GM12878 (cell line): Measurements from ENCODE around the gene PGA4. TPM values are rescaled to one million over a fixed set of nuclear protein-coding genes. Genes with fewer than 3 reads are reported as not detected.

Experiments used
- ATAC-seq: fragments of 200-7000 bp; cut with Tn5 transposase; 3 replicates; pipeline ENCODE4 v1.9.1; 2020; ENCODE audit warnings: mild to moderate bottlenecking, moderate library complexity
- BruUV-seq: library from RNA; stranded (reverse); fragments of 400-500 nt; replicated peaks from 2 replicates; lab custom pipeline; 2021; lab: Mats Ljungman, UMichigan
- CTCF ChIA-PET: fragments of 300-600 bp; sonication (Branson Sonifier 250); formaldehyde crosslinking; extraction: SDS; loops from one replicate; lab custom pipeline; 2021; ENCODE audit warnings: inconsistent platforms; lab: Yijun Ruan, JAX
- POLR2A ChIA-PET: fragments of 350-600 bp; formaldehyde crosslinking; extraction: SDS; loops from one replicate; lab custom pipeline; 2021; ENCODE audit warnings: inconsistent platforms; lab: Charles Lee
- RAD21 ChIA-PET: fragments of 300-600 bp; sonication (Branson Sonifier 250); formaldehyde crosslinking; loops from one replicate; lab custom pipeline; 2023; ENCODE audit warnings: antibody characterized with exemption; ENCODE audit not compliant: unreplicated experiment; lab: Charles Lee
- SMC1A ChIA-PET: fragments of 300-600 bp; sonication (Branson Sonifier 250); formaldehyde crosslinking; loops from one replicate; lab custom pipeline; 2023; ENCODE audit not compliant: unreplicated experiment, uncharacterized antibody; lab: Charles Lee
- DNase-seq: peaks from one replicate; pipeline ENCODE4 v3.0.0-alpha.2; 2011; ENCODE audit warnings: low read depth, low spot score
- FAIRE-seq: peaks from 3 replicates; lab custom pipeline; 2011; peaks lifted over from hg19 to GRCh38; lab: Jason Lieb, UNC
- H2AFZ ChIP-seq: 2 replicates; pipeline ENCODE4 v1.6.0; 2011; ENCODE audit warnings: low read depth, low read length, control low read depth; ENCODE audit not compliant: control insufficient read depth
- H3K27ac ChIP-seq: 2 replicates; pipeline ENCODE4 v1.5.1; 2011; ENCODE audit warnings: control low read depth; ENCODE audit not compliant: control insufficient read depth, insufficient read depth
- H3K27me3 ChIP-seq, 2 experiments: replicated peaks in 1 of 2; 2 replicates each; pipeline versions ENCODE4 v1.6.0 to v1.6.1; 2011; ENCODE audit warnings: low read length in 1 of 2; ENCODE audit not compliant: control insufficient read depth in 2 of 2, insufficient read depth in 2 of 2
- H3K36me3 ChIP-seq, 2 experiments: 2 replicates each; pipeline ENCODE4 v1.5.1; 2011; ENCODE audit warnings: low read length in 1 of 2; ENCODE audit not compliant: control insufficient read depth in 2 of 2, insufficient read depth in 2 of 2
- H3K4me1 ChIP-seq: 2 replicates; pipeline ENCODE4 v1.6.1; 2011; ENCODE audit warnings: mild to moderate bottlenecking, low read length, moderate library complexity, mixed read lengths; ENCODE audit not compliant: control insufficient read depth, insufficient read depth
- H3K4me2 ChIP-seq: 2 replicates; pipeline ENCODE4 v1.6.0; 2011; ENCODE audit warnings: control low read depth; ENCODE audit not compliant: control insufficient read depth, insufficient read depth
- H3K4me3 ChIP-seq: fragments of 200-600 bp; sonication (generic); 2 replicates; pipeline ENCODE4 v1.5.1; 2016
- H3K79me2 ChIP-seq: 2 replicates; pipeline ENCODE4 v1.6.0; 2011; ENCODE audit warnings: low read length; ENCODE audit not compliant: control insufficient read depth, insufficient read depth
- H3K9ac ChIP-seq: 2 replicates; pipeline ENCODE4 v1.8.0; 2011; ENCODE audit warnings: low read length, control low read depth, mixed read lengths; ENCODE audit not compliant: control insufficient read depth, insufficient read depth
- H3K9me3 ChIP-seq: replicated peaks from 3 replicates; pipeline ENCODE4 v1.5.1; 2011; ENCODE audit warnings: mild to moderate bottlenecking, low read length; ENCODE audit not compliant: control insufficient read depth, insufficient read depth
- H4K20me1 ChIP-seq: 2 replicates; pipeline ENCODE4 v1.6.0; 2011; ENCODE audit not compliant: control insufficient read depth, insufficient read depth
- BHLHE40 ChIP-seq, 2 experiments: fragments of 450-650 bp in 1 of 2; IDR thresholded peaks; 2 replicates each; pipeline ENCODE4 v1.6.1; 2011 to 2017; ENCODE audit warnings: low read depth in 2 of 2, borderline replicate concordance in 1 of 2, improper control_type of control experiment in 1 of 2, low read length in 1 of 2, mild to moderate bottlenecking in 1 of 2
- BMI1 ChIP-seq: fragments of 450-650 bp; IDR thresholded peaks from 2 replicates; pipeline ENCODE4 v1.6.1; 2016; ENCODE audit warnings: mild to moderate bottlenecking, moderate library complexity, borderline replicate concordance
- CREB1 ChIP-seq: IDR thresholded peaks from 2 replicates; pipeline ENCODE4 v1.6.1; 2012; ENCODE audit warnings: low read depth, mild to moderate bottlenecking, inconsistent platforms
- GABPA ChIP-seq: IDR thresholded peaks from 2 replicates; pipeline ENCODE4 v1.6.1; 2014; ENCODE audit warnings: antibody characterized with exemption, low read depth, mild to moderate bottlenecking, inconsistent platforms
- HDAC6 ChIP-seq: fragments of 200-600 bp; sonication (generic); IDR thresholded peaks from one replicate; pipeline ENCODE4 v1.8.0; 2017; ENCODE audit warnings: antibody characterized with exemption; ENCODE audit not compliant: unreplicated experiment
- SMAD1 ChIP-seq: fragments of 450-650 bp; IDR thresholded peaks from 2 replicates; pipeline ENCODE4 v1.6.1; 2018; ENCODE audit warnings: mild to moderate bottlenecking, low read depth; ENCODE audit not compliant: partially characterized antibody
- SREBF1 ChIP-seq: IDR thresholded peaks from 2 replicates; pipeline ENCODE4 v1.6.1; 2012; ENCODE audit warnings: mild to moderate bottlenecking, low read length
- SREBF2 ChIP-seq: IDR thresholded peaks from 2 replicates; pipeline ENCODE4 v1.6.1; 2012; ENCODE audit warnings: mild to moderate bottlenecking, low read length
- TARDBP ChIP-seq: IDR thresholded peaks from 2 replicates; pipeline ENCODE4 v1.6.1; 2016; ENCODE audit warnings: borderline replicate concordance
- TCF12 ChIP-seq: IDR thresholded peaks from 2 replicates; pipeline ENCODE4 v1.6.1; 2011; ENCODE audit warnings: low read depth, mild to moderate bottlenecking, low read length
- YY1 ChIP-seq: IDR thresholded peaks from 2 replicates; pipeline ENCODE4 v1.6.1; 2011; ENCODE audit warnings: low read depth, mild to moderate bottlenecking, low read length
- ZNF207 ChIP-seq: fragments of 450-650 bp; IDR thresholded peaks from 2 replicates; pipeline ENCODE4 v1.6.1; 2014; ENCODE audit warnings: antibody characterized with exemption, mild to moderate bottlenecking, borderline replicate concordance
- WGBS: methylation state at CpG from one replicate; pipeline ENCODE4 v1.1.6; 2016; ENCODE audit warnings: low lambda C conversion rate; ENCODE audit not compliant: insufficient replicate concordance, insufficient coverage; ENCODE audit errors: missing lambda C conversion rate; 5-methylcytosine and 5-hydroxymethylcytosine counted together
- in situ Hi-C: fragments of 300-500 bp; cut with MboI; formaldehyde crosslinking; loops from 9 replicates; pipeline ENCODE4 v1.14.3; 2018; ENCODE audit warnings: mixed read lengths
- intact Hi-C: fragments of 100-400 bp; cut with micrococcal nuclease; formaldehyde crosslinking; loops from one replicate; pipeline ENCODE4 v1.14.2; 2022; ENCODE audit not compliant: unreplicated experiment
- polyA plus RNA-seq, 11 experiments: library from polyadenylated mRNA; depleted of rRNA in 4 of 11; unstranded in 6 of 11; stranded (reverse) in 5 of 11; fragments of >200 nt; fragmentation: Nextera tagmentation in 4 of 11; fragmentation: Illumina TruSeq in 1 of 11; extraction: Ambion mirVana in 4 of 11; extraction: Trizol in 1 of 11; gene quantifications; 1 replicate in 1 of 11; 2 replicates in 10 of 11; pipeline versions ENCODE4 v1.2.1 to v1.2.3, GENCODE V29; 2011 to 2016; ENCODE audit warnings: inconsistent platforms in 2 of 11, missing spikeins in 2 of 11, low read depth in 1 of 11
- total RNA-seq, 4 experiments: library from RNA; depleted of rRNA in 3 of 4; stranded (reverse); fragments of >200 nt in 3 of 4; fragmentation: Illumina TruSeq in 1 of 4; extraction: Trizol in 1 of 4; gene quantifications; 2 replicates each; pipeline versions ENCODE4 v1.2.1 to v1.2.3, GENCODE V29; 2013 to 2021
- TF ChIP-seq, protein P1 (sequence below): IDR thresholded peaks from 2 replicates; pipeline ENCODE4 v1.6.1; 2012; ENCODE audit warnings: low read depth, low read length, improper control_type of control experiment
- TF ChIP-seq, protein P2 (sequence below): fragments of 450-650 bp; conservative IDR thresholded peaks from 2 replicates; pipeline ENCODE4 v1.6.1; 2017; ENCODE audit warnings: mild to moderate bottlenecking, moderate library complexity

Gene PGA4
- total and polyA plus RNA-seq, 10 of the 15 experiments (the other 5 are each of a cell fraction or from before 2014, with no cell fraction given): not detected

DNA sequence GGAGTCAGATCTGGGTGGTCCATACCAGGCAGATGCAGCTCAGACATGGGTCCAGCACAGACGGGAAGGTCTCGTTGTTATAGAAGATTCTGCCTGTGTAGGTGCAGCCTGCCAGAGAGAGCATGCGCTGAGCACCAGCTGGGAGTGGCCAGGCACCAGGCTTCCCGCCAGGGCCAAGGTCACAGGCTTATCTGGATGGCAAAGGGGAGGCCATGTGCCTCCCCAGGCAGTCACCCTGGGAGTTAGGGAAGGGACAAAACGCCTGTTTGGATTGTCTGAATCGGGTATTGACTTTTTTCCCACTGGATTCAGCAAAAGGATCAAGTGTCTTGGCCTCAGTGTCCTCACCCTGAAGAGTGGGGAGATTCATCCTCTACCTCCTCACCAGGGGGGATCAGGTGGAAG, 45.3 kb downstream of the PGA4 start:
- ATAC-seq (no peak), DNase-seq (no peak), FAIRE-seq (no peak)
- in situ Hi-C loops: loop anchor here (5.0 kb wide), 1 partner anchor 75 kb away; no protein-coding TSS in a partner anchor
- Histone ChIP-seq H3K4me1 (no peaks in the 10 kb centered on the region), H4K20me1 (no peaks in the 10 kb centered on the region), H3K9ac (no peak overlapping the region), H3K79me2 (no peaks in the 10 kb centered on the region), H3K27me3 (no peaks in the 10 kb centered on the region), H3K4me2 (no peak overlapping the region), H3K4me3 (no peak overlapping the region), H3K9me3 (no peaks in the 10 kb centered on the region), H3K27ac (no peak overlapping the region), H2AFZ (no peak overlapping the region), H3K36me3 (no peaks in the 10 kb centered on the region; a peak in 1 of 4 replicates)
- intact Hi-C loops: no loop called here
- ChIA-PET RAD21 (no interaction called here), POLR2A (no interaction called here), CTCF (no interaction called here), SMC1A (no interaction called here)
- WGBS: 34% methylated on average over 6 of the region's 6 CpGs
- no TSS peak for BruUV-seq
- TF ChIP-seq ZNF207 (no peak), CREB1 (no peak), YY1 (no peak), SREBF1 (no peak), SREBF2 (no peak), HDAC6 (no peak), BHLHE40 (IDR thresholded peaks at IDR 0.05; ENCODE audit: borderline replicate concordance in 1 of 2, low read depth in 2 of 2, low read length in 1 of 2) (no peak), SMAD1 (no peak), TARDBP (no peak), GABPA (no peak), TCF12 (no peak), BMI1 (no peak)
- TF ChIP-seq, protein P1, sequence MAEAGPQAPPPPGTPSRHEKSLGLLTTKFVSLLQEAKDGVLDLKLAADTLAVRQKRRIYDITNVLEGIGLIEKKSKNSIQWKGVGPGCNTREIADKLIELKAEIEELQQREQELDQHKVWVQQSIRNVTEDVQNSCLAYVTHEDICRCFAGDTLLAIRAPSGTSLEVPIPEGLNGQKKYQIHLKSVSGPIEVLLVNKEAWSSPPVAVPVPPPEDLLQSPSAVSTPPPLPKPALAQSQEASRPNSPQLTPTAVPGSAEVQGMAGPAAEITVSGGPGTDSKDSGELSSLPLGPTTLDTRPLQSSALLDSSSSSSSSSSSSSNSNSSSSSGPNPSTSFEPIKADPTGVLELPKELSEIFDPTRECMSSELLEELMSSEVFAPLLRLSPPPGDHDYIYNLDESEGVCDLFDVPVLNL: no peak
- TF ChIP-seq, protein P2, sequence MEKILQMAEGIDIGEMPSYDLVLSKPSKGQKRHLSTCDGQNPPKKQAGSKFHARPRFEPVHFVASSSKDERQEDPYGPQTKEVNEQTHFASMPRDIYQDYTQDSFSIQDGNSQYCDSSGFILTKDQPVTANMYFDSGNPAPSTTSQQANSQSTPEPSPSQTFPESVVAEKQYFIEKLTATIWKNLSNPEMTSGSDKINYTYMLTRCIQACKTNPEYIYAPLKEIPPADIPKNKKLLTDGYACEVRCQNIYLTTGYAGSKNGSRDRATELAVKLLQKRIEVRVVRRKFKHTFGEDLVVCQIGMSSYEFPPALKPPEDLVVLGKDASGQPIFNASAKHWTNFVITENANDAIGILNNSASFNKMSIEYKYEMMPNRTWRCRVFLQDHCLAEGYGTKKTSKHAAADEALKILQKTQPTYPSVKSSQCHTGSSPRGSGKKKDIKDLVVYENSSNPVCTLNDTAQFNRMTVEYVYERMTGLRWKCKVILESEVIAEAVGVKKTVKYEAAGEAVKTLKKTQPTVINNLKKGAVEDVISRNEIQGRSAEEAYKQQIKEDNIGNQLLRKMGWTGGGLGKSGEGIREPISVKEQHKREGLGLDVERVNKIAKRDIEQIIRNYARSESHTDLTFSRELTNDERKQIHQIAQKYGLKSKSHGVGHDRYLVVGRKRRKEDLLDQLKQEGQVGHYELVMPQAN: no peak
